ENCODE measurements around the gene HOXA3.

DNA sequence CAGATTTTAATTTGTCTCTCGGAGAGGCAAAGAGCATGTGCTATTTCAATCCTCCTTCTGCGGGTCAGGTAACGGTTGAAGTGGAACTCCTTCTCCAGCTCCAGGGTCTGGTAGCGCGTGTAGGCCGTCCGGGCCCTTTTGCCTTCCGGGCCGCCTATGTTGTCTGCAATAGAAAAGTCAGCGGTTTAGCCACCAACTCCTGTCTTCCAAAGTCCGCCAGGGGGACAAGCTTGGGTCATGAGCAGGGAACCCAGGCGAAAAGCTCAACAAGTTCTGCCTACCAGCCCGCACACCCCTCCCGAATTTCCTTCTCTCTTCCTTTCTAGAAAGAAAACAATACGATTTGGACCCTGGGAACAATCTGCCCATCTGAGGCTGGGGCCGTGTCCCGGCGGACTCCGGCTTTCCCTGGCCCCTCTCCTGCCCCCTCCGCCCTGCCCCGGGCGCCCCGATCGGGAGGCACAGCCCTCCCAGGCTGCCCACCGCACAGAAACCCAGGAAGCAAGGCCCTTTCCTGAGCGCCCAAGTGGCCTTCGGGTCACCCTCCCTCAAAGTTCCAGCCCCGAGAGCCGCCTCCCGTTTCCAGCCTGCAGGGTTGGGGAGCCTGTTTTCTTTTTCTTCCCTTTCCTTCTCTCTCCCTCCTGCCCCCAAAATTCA is 10.3 kb downstream of the HOXA3 start:
- TF ChIP-seq, protein P1, sequence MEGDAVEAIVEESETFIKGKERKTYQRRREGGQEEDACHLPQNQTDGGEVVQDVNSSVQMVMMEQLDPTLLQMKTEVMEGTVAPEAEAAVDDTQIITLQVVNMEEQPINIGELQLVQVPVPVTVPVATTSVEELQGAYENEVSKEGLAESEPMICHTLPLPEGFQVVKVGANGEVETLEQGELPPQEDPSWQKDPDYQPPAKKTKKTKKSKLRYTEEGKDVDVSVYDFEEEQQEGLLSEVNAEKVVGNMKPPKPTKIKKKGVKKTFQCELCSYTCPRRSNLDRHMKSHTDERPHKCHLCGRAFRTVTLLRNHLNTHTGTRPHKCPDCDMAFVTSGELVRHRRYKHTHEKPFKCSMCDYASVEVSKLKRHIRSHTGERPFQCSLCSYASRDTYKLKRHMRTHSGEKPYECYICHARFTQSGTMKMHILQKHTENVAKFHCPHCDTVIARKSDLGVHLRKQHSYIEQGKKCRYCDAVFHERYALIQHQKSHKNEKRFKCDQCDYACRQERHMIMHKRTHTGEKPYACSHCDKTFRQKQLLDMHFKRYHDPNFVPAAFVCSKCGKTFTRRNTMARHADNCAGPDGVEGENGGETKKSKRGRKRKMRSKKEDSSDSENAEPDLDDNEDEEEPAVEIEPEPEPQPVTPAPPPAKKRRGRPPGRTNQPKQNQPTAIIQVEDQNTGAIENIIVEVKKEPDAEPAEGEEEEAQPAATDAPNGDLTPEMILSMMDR (IDR thresholded peaks at IDR 0.05; ENCODE audit: low read depth, low read length, poor library complexity, severe bottlenecking): no peak
- TF ChIP-seq EZH2phosphoT487 (IDR thresholded peaks at IDR 0.05; ENCODE audit: borderline replicate concordance, low read length): no peak

Data from DOHH2 (cell line).